ENCODE results near the gene ZNF607.

DNA sequence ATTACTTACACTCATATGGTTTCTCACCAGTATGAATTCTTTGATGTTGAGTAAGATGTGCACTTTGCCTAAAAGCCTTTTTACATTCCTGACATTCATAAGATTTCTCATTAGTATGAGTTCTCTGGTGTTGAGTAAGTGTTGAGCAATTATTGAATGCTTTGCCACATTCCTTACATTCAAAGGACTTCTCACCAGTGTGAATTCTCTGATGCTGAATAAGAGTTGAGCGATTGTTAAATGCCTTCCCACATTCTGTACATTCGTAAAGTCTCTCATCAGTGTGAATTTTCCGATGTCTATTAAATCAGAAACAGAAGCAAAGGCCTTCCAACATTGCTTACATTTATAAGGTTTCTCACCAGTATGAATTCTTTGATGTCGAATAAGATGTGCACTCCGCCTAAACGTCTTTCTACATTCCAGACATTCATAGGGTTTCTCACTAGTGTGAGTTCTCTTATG is 50.1 kb downstream of the ZNF607 start:
- TF ChIP-seq POLR2AphosphoS5 (IDR thresholded peaks at IDR 0.05; ENCODE audit: low read depth, low read length) (no peak), POLR2A (IDR thresholded peaks at IDR 0.05; ENCODE audit: low read depth, low read length) (no peak), TAF1 (IDR thresholded peaks at IDR 0.05; ENCODE audit: borderline replicate concordance, low read depth, low read length) (no peak)
